ENCODE data around the gene INSYN2A.

Gene INSYN2A

GRCh38 chr10:127153181-127153580 is 43.2 kb downstream of the INSYN2A start:
- Histone ChIP-seq H3K27me3 (ENCODE audit: low read length) (no peaks in the 10 kb centered on the region), H3K9ac (ENCODE audit: low read length) (no peak overlapping the region), H3F3A (ENCODE audit: insufficient read depth) (no peaks in the 10 kb centered on the region), H3K9me2 (replicated peaks; ENCODE audit: insufficient read depth, low read length) (no peaks in the 10 kb centered on the region), H3K4me2 (ENCODE audit: low read depth, low read length, poor library complexity, severe bottlenecking) (no peak overlapping the region), H2AFZ (ENCODE audit: low read depth, low read length, severe bottlenecking) (no peak overlapping the region), H3K9me3 (ENCODE audit: insufficient read depth, low read length) (no peaks in the 10 kb centered on the region), H3K36me3 (ENCODE audit: low read length) (no peaks in the 10 kb centered on the region), H3K27ac (ENCODE audit: low read depth, low read length) (no peak overlapping the region), H3K4me3 (ENCODE audit: insufficient read depth, low read length, poor library complexity, severe bottlenecking) (no peak overlapping the region), H4K20me1 (ENCODE audit: low read depth, low read length) (no peaks in the 10 kb centered on the region), H3K79me2 (ENCODE audit: insufficient read depth, low read length) (no peaks in the 10 kb centered on the region)
- TF ChIP-seq CTCF (IDR thresholded peaks at IDR 0.05; ENCODE audit: insufficient read depth, low read length, poor library complexity, severe bottlenecking) (no peak), EZH2phosphoT487 (conservative IDR thresholded peaks at IDR 0.05; ENCODE audit: low read length) (no peak)

GRCh38 chr10:127151981-127152699 is 44.3 kb downstream of the INSYN2A start:
- no peak overlapping the region for H3K27ac ChIP-seq (ENCODE audit: low read depth, low read length)
- H3K9me2 ChIP-seq (replicated peaks; ENCODE audit: insufficient read depth, low read length) = no peaks in the 10 kb centered on the region
- no peak overlapping the region for H2AFZ ChIP-seq (ENCODE audit: low read depth, low read length, severe bottlenecking)
- H3K27me3 ChIP-seq (ENCODE audit: low read length) = no peaks in the 10 kb centered on the region
- no peak overlapping the region for H3K4me2 ChIP-seq (ENCODE audit: low read depth, low read length, poor library complexity, severe bottlenecking)
- H3K9me3 ChIP-seq (ENCODE audit: insufficient read depth, low read length) = no peaks in the 10 kb centered on the region
- no peaks in the 10 kb centered on the region for H3F3A ChIP-seq (ENCODE audit: insufficient read depth)
- no peak overlapping the region for H3K9ac ChIP-seq (ENCODE audit: low read length)
- TF ChIP-seq CTCF (IDR thresholded peaks at IDR 0.05; ENCODE audit: insufficient read depth, low read length, poor library complexity, severe bottlenecking) (no peak), EZH2phosphoT487 (conservative IDR thresholded peaks at IDR 0.05; ENCODE audit: low read length) (no peak)
- H4K20me1 ChIP-seq (ENCODE audit: low read depth, low read length) = no peaks in the 10 kb centered on the region
- no peaks in the 10 kb centered on the region for H3K79me2 ChIP-seq (ENCODE audit: insufficient read depth, low read length)
- no peaks in the 10 kb centered on the region for H3K36me3 ChIP-seq (ENCODE audit: low read length)
- no peak overlapping the region for H3K4me3 ChIP-seq (ENCODE audit: insufficient read depth, low read length, poor library complexity, severe bottlenecking)

- no peak for TF ChIP-seq EZH2phosphoT487 (conservative IDR thresholded peaks at IDR 0.05; ENCODE audit: low read length)
- no peak for TF ChIP-seq CTCF (IDR thresholded peaks at IDR 0.05; ENCODE audit: insufficient read depth, low read length, poor library complexity, severe bottlenecking)
- Histone ChIP-seq H3K79me2 (ENCODE audit: insufficient read depth, low read length) (no peaks in the 10 kb centered on the region), H3K27me3 (ENCODE audit: low read length) (no peaks in the 10 kb centered on the region), H3K9me2 (replicated peaks; ENCODE audit: insufficient read depth, low read length) (no peaks in the 10 kb centered on the region), H3K27ac (ENCODE audit: low read depth, low read length) (no peak overlapping the region), H3K36me3 (ENCODE audit: low read length) (no peaks in the 10 kb centered on the region), H2AFZ (ENCODE audit: low read depth, low read length, severe bottlenecking) (no peak overlapping the region), H3F3A (ENCODE audit: insufficient read depth) (no peaks in the 10 kb centered on the region), H3K9me3 (ENCODE audit: insufficient read depth, low read length) (no peaks in the 10 kb centered on the region), H3K9ac (ENCODE audit: low read length) (no peak overlapping the region), H4K20me1 (ENCODE audit: low read depth, low read length) (no peaks in the 10 kb centered on the region), H3K4me2 (ENCODE audit: low read depth, low read length, poor library complexity, severe bottlenecking) (no peak overlapping the region), H3K4me3 (ENCODE audit: insufficient read depth, low read length, poor library complexity, severe bottlenecking) (no peak overlapping the region)
These were observed 44.9 kb downstream of the INSYN2A start for GRCh38 chr10:127151541-127151940.
